ENCODE results near the gene LGSN. TPM values are rescaled to one million over a fixed set of nuclear protein-coding genes. Genes with fewer than 3 reads are reported as not detected.

LGSN gene
- total and polyA plus RNA-seq, 2 of the 8 experiments (the other 6 are each of a cell fraction or from before 2014, with no cell fraction given), result 0.08 TPM; not detected in 1

DNA sequence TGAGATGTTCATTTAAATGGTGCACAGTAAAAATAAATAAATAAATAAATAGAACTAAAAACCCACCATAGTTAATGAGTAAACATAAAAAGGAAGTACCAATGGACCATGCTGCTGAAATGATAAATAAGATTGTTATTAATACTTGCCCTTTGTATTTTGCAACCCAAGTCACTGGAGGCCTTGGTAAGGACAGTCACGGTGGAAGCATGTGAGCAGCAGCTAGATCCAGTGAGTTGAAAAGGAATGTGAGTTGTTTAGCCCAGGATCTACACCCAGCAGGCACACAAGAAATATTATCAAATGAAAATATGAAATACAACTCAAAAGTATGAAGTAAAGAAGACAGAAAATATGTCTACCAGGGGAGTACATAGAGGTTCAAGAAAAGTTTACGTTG, 6.7 kb downstream of the LGSN start:
- no peak for DNase-seq (ENCODE audit: low read depth in 1 of 2, low spot score in 2 of 2)
- CTCF ChIA-PET (ENCODE audit: partially characterized antibody), result interaction anchor here (0.7 to 1.0 kb wide), 2 partner anchors 451 to 488 kb away, joined by 3 read pairs; no protein-coding TSS in a partner anchor
- Histone ChIP-seq H2BK15ac (ENCODE audit: low read length) (no peak overlapping the region), H3K9ac (replicated peaks in 1 of 4; ENCODE audit: extremely low read depth in 1 of 4, low read depth in 3 of 4, low read length in 3 of 4) (no peak overlapping the region), H3K36me3 (ENCODE audit: control insufficient read depth in 2 of 4, insufficient read depth in 4 of 4, low read length in 3 of 4) (no peaks in the 10 kb centered on the region), H2BK12ac (ENCODE audit: low read depth, low read length) (no peak overlapping the region), H4K20me1 (replicated peaks in 1 of 2; ENCODE audit: control insufficient read depth in 1 of 2, insufficient read depth in 2 of 2, low read length in 2 of 2) (no peaks in the 10 kb centered on the region), H3K23ac (ENCODE audit: insufficient read length) (no peak overlapping the region), H4K91ac (replicated peaks; ENCODE audit: insufficient read length, low read length) (no peak overlapping the region), H4K5ac (ENCODE audit: insufficient read length, low read depth, low read length) (no peak overlapping the region), H3K27me3 (replicated peaks in 1 of 4; ENCODE audit: control insufficient read depth in 3 of 4, extremely low read depth in 1 of 4, insufficient read depth in 3 of 4, low read length in 3 of 4) (no peaks in the 10 kb centered on the region), H4K8ac (ENCODE audit: extremely low read depth, insufficient read depth, low read length) (no peak overlapping the region), H3K79me1 (ENCODE audit: low read depth, low read length) (no peaks in the 10 kb centered on the region), H3K4me1 (replicated peaks in 1 of 4; ENCODE audit: control insufficient read depth in 3 of 4, insufficient read depth in 4 of 4, low read length in 3 of 4) (no peaks in the 10 kb centered on the region), H2AFZ (ENCODE audit: low read length) (no peak overlapping the region), H3K79me2 (ENCODE audit: control insufficient read depth in 1 of 2, insufficient read depth in 2 of 2, low read length in 2 of 2) (no peaks in the 10 kb centered on the region), H3K9me3 (ENCODE audit: insufficient read depth in 2 of 2, low read depth in 1 of 2, low read length in 1 of 2) (no peaks in the 10 kb centered on the region), H2AK5ac (ENCODE audit: low read depth, low read length) (no peak overlapping the region), H3K27ac (ENCODE audit: low read depth, low read length) (no peak overlapping the region), H3K14ac (ENCODE audit: insufficient read length) (no peak overlapping the region), H2BK120ac (replicated peaks; ENCODE audit: low read depth, low read length) (no peak overlapping the region), H3K4me2 (ENCODE audit: insufficient read depth in 1 of 2, low read depth in 2 of 2, low read length in 2 of 2) (no peak overlapping the region), H3K18ac (ENCODE audit: extremely low read depth, low read length) (no peak overlapping the region), H3K56ac (replicated peaks; ENCODE audit: insufficient read length, low read depth, low read length) (no peak overlapping the region), H3K4me3 (ENCODE audit: extremely low read depth in 1 of 4, insufficient read depth in 2 of 4, low read depth in 3 of 4, low read length in 4 of 4) (no peak overlapping the region), H2BK20ac (ENCODE audit: low read length) (no peak overlapping the region), H2BK5ac (ENCODE audit: low read depth, low read length) (no peak overlapping the region), H3K23me2 (ENCODE audit: low read depth, low read length) (no peaks in the 10 kb centered on the region), H3K4ac (replicated peaks; ENCODE audit: insufficient read length, low read depth, low read length) (no peak overlapping the region)
- no peak for FAIRE-seq
- POLR2A ChIA-PET (ENCODE audit: partially characterized antibody), result no interaction called here
- WGBS, 2 experiments (ENCODE audit: extremely low coverage in 1 of 2, insufficient coverage in 1 of 2, insufficient read length in 1 of 2, insufficient replicate concordance in 2 of 2, low coverage in 1 of 2, low lambda C conversion rate in 2 of 2, missing lambda C conversion rate in 1 of 2), result 94% methylated on average over 2 of the region's 2 CpGs; no CpG with 5 or more reads in 1 of the 2 experiments
- no peak for TF ChIP-seq HDAC2 (IDR thresholded peaks at IDR 0.05; ENCODE audit: borderline replicate concordance in 1 of 2, low read depth in 2 of 2, low read length in 2 of 2)
- no peak for TF ChIP-seq SIRT6 (IDR thresholded peaks at IDR 0.05; ENCODE audit: low read length)
- TF ChIP-seq, protein P1, sequence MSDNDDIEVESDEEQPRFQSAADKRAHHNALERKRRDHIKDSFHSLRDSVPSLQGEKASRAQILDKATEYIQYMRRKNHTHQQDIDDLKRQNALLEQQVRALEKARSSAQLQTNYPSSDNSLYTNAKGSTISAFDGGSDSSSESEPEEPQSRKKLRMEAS (IDR thresholded peaks at IDR 0.05), result no peak
- no peak for TF ChIP-seq CREB1 (IDR thresholded peaks at IDR 0.05)
- no peak for TF ChIP-seq TEAD4 (IDR thresholded peaks at IDR 0.05; ENCODE audit: low read depth, low read length)
- no peak for TF ChIP-seq YY1 (IDR thresholded peaks at IDR 0.05; ENCODE audit: low read depth, low read length)
- no peak for TF ChIP-seq SP1 (IDR thresholded peaks at IDR 0.05; ENCODE audit: low read depth, low read length)
- TF ChIP-seq POLR2A (IDR thresholded peaks at IDR 0.05; ENCODE audit: control extremely low read depth in 1 of 2, low read depth in 2 of 2, low read length in 2 of 2), result no peak
- TF ChIP-seq SIX5 (IDR thresholded peaks at IDR 0.05; ENCODE audit: low read depth, low read length), result no peak
- TF ChIP-seq, protein P2, sequence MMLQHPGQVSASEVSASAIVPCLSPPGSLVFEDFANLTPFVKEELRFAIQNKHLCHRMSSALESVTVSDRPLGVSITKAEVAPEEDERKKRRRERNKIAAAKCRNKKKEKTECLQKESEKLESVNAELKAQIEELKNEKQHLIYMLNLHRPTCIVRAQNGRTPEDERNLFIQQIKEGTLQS (IDR thresholded peaks at IDR 0.05; ENCODE audit: insufficient read depth, low read depth, low read length), result no peak
- no peak for TF ChIP-seq TAF1 (IDR thresholded peaks at IDR 0.05; ENCODE audit: low read depth, low read length)
- no peak for TF ChIP-seq USF2 (IDR thresholded peaks at IDR 0.05; ENCODE audit: low read length)
- no peak for TF ChIP-seq TBP (IDR thresholded peaks at IDR 0.05; ENCODE audit: low read depth, low read length)
- TF ChIP-seq, protein P3, sequence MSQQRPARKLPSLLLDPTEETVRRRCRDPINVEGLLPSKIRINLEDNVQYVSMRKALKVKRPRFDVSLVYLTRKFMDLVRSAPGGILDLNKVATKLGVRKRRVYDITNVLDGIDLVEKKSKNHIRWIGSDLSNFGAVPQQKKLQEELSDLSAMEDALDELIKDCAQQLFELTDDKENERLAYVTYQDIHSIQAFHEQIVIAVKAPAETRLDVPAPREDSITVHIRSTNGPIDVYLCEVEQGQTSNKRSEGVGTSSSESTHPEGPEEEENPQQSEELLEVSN (IDR thresholded peaks at IDR 0.05), result no peak

All from H1 (cell line).